Right renal cortex interstitium (tissue), 3 donors: Measurements from ENCODE around the gene CCR9. TPM values are rescaled to one million over a fixed set of nuclear protein-coding genes. Genes with fewer than 3 reads are reported as not detected.

Experiments
- DNase-seq, 3 donors: peaks; one replicate each; pipeline ENCODE4 v3.0.0-alpha.2; 2013; ENCODE audit warnings: low read depth in 3 of 3, low spot score in 2 of 3
- polyA plus RNA-seq, 3 donors: library from polyadenylated mRNA; unstranded; fragments of 120-200 nt; gene quantifications; one replicate each; pipeline ENCODE4 v1.2.1, GENCODE V29; 2013; ENCODE audit not compliant: insufficient read length in 3 of 3

The CCR9 gene
- polyA plus RNA-seq, 3 donors: 0.11 to 0.12 TPM; not detected in 1

GRCh38 chr3:45906681-45907407 is 20.5 kb downstream of the CCR9 start:
- DNase-seq: no peak

- DNase-seq: no peak
Measured at GRCh38 chr3:45907769-45908705, 21.7 kb downstream of the CCR9 start.

- no peak for DNase-seq
Measured at GRCh38 chr3:45908761-45909160, 22.4 kb downstream of the CCR9 start.

GRCh38 chr3:45909542-45909941 is 23.2 kb downstream of the CCR9 start:
- DNase-seq: no peak

DNA sequence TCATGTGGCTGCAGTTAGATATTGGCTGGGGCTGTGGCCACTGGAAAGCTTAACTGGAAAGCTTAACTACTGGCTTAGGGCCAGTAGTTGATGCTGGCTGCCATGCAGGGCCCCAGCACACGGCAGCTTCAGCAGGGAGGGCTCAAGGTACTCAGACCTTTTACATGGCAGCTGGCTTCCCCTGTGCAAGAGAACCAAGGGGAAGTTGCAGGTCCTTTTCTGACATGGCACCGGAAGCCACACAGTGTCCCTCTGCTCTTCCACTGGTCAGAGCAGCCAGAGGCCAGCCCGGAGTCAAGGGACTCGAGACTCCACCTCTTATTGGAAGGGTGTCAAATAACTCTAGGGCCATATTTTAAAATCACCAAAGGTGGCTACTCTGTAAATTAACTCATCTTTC is 24.5 kb downstream of the CCR9 start:
- DNase-seq: no peak

DNA sequence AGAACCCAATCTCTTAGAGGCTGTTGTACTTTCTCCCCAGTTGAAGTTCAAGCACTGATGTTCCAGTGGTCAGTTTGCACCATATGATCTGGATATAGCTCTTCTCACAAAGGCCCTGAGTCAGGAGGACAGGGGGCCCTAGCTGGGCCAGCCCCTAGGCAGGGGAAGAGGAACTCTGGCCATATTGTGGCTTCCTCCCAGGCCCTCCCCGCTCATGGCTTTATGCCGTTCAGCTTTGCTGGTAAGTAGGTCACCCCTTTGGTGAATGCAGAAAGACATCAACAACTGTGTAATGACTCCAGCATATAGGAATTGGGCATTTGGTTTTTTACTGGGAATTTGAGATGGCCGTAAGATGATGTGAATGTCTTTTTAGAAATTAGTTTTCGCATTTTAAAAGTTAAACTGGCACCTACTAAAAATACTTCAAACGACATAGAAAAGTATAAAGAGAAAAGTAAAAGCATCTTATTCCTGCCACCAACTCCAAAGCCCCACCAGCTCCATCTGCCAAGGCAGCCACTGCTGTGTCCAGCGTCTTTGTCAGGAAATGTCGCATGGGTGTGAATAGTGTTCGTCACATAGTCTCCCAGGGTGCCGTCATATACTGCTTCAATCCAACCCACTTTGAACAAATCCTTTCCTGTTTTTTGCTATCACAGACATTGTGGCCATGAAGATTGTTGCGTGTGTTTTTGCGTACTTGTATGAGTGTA is 25.3 kb downstream of the CCR9 start:
- DNase-seq: no peak

- no peak for DNase-seq
Measured at GRCh38 chr3:45912435-45912834, 26.1 kb downstream of the CCR9 start.

- no peak for DNase-seq
Measured at GRCh38 chr3:45914362-45915058, 28.2 kb downstream of the CCR9 start.

- no peak for DNase-seq
Measured at GRCh38 chr3:45915059-45915439, 28.7 kb downstream of the CCR9 start.

DNA sequence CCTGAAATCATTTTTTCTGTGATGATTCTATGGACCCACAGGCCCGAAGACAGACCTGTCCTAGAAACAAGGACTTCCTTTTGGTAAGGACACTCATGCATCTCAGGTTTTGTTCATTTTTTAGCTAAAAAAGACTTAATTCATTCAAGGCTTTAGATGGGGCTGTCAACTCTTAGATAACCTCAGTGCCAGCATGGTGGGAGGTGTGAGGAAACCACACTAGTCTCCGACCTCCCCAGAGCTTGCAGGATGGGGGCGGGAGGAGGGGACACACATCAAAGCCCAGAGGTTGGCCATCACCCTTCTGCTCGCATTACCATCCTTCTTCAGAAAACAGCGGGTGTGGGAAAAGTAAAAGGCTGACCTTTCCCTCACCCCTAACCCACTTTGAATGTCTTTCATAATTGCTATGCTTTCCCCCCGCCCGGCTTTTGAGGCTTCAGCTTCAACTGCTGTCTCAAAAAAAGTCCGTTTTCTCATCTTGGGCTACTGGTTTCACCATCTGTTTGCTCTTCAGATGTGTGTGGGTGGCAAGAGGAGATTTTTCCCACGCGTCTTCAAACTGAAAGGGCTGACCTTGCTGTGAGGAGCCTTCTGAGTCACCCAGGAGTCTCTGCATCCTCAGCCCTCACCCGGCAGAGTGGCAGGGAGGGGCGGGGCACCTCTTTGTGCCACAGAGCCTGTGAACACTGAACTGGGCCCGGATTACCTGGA is 29.3 kb downstream of the CCR9 start:
- no peak for DNase-seq

GRCh38 chr3:45917146-45917898 is 31.0 kb downstream of the CCR9 start:
- no peak for DNase-seq

DNA sequence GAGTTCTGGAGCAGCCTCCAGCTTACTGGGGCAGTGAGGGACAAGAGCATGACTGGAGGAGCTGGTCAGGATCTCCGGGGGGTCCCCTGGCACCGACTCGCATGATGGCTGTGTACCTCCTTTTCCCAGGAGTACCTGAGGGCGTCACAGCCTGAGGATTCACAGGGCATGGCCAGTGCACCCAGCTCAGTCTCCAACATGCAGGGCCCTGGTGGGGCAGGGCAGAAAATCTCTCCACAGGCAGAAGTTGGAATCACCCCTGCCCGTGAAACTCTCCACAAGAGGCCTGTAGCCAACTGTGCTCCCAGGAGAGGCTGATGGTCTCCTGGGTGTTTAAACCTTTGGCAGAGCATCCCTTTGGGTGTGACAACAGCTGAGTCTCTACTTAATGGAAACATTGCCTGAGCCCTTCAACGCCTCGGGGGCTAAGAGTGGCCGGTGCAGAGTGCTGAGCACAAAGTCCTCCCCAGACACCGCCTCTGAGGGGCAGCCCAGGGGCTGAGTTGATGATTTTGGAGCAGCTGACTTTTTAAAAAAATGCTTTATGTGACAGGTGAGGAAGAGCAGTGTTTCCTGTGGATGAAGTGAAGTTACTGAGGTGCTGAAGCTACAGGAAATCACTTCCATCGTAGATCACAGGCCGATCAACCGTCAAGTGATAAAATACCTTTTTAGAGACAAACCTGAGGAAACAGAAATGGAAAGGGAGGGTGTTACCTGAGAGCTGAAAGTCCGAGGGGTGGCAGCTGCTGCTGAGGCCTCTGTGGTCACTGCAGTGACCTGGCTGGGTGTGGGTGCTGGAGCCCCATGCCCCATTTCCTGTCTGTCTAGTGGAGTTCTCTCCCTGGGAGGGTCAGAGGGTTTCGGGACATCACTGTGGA is 35.1 kb downstream of the CCR9 start:
- DNase-seq: no peak

DNA sequence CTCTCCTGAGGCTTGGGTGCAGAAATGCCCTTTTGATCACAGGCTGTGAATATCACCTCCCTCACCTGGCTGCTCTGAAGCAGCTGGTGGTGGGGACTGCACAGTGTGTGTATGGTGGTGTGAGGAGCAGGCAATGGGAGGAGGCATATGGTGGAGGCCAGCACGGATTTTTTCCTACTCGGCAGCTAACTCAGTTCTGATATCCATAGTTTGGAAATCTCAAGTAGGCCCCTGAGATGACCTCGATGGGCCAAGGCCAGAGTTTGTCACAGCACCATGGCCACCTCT is 35.6 kb downstream of the CCR9 start:
- no peak for DNase-seq

- DNase-seq: no peak
Measured at GRCh38 chr3:45922950-45923590, 36.7 kb downstream of the CCR9 start.

DNA sequence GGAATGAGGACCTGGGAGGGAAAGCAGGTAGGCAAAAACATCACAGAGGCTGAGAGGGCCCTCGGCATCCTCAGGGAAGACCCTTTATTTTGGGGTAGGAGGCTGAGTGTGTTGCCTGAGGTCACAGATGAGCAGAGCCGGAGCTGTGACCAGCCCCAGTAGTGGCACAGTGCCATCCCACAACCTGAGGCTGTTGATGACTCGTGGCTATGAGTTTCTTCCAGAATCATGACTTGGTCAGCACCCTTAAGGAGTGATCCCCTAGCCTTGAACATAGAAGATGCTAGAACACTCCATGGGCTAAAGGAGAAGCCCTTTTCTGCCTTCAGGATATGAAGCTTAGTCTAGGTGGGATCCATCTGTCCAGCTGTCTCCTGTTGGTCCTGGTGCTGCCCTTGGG is 37.4 kb downstream of the CCR9 start:
- DNase-seq: no peak

DNA sequence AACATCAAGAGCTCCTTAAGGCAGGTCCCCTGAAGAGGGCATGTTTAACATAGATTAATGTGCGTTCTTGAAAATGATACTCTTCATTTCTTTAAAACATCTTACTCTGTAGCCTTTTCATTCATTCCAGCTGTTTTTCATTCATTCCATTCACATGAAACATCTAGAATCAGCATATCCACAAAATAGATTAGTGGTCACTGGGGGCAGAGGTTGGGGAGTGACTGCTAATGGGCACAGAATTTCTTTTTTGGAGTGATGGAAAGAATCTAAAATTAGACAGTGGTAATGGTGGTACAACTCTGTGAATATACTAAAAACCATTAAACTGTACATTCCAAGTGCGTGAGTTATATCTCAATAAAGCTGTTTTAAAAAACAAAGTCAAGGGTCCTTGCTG is 41.5 kb downstream of the CCR9 start:
- DNase-seq: no peak

GRCh38 chr3:45929042-45929679 is 42.8 kb downstream of the CCR9 start:
- no peak for DNase-seq

DNA sequence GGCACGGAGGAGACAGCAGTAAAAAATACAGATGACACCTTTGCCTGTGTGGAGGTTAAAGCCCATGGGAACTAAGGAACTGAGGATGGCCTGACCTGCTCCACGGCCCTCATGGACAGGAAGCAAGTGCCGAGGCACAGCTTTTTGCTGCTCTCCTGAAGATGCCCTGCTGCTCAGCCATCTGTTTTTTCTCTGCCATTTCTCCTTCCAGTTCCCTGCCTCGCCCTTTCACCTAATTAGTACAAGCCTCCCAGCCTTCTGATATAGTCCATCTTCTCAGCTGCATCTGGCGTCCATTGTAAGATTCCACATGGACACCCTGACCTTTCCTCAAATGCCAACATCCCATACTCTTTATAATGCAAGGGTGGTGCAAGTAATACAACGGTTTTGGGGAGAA is 45.2 kb downstream of the CCR9 start:
- no peak for DNase-seq
